Activated T-helper 2 cell treated with anti-CD3 and anti-CD28 coated beads, Interferon-gamma antibody, Interleukin-2, Interleukin-4, amounts not matched to agents 10 μg/mL and 5 μg/mL and 100 μg/mL, durations not matched to agents 14 hours and 24 hours and 36 hours (primary cell): ENCODE measurements around the gene SPG11. TPM values are rescaled to one million over a fixed set of nuclear protein-coding genes. Genes with fewer than 3 reads are reported as not detected.
"Not testable (repeated sequence)": the region's sequence is repeated elsewhere in the genome, so short reads cannot be mapped to it uniquely, and the experiment has no call there.

Experiments
- DNase-seq: peaks from one replicate; pipeline ENCODE4 v3.0.0; 2021; ENCODE audit warnings: low spot score
- H3K27ac Mint-ChIP-seq: one replicate; pipeline ENCODE4 v1.8.0; 2021; ENCODE audit warnings: mixed read lengths
- H3K27me3 Mint-ChIP-seq: one replicate; pipeline ENCODE4 v1.8.0; 2021; ENCODE audit warnings: low read depth, mixed read lengths
- H3K36me3 Mint-ChIP-seq: one replicate; pipeline ENCODE4 v1.8.0; 2021; ENCODE audit warnings: low read depth, mixed read lengths
- H3K4me1 Mint-ChIP-seq: one replicate; pipeline ENCODE4 v1.8.0; 2021; ENCODE audit warnings: low read depth, mixed read lengths
- H3K4me3 Mint-ChIP-seq: one replicate; pipeline ENCODE4 v1.8.0; 2021; ENCODE audit warnings: low read depth, mild to moderate bottlenecking, moderate library complexity, mixed read lengths
- H3K9me3 Mint-ChIP-seq: one replicate; pipeline ENCODE4 v1.8.0; 2021; ENCODE audit warnings: mixed read lengths
- intact Hi-C: fragments of 100-400 bp; cut with micrococcal nuclease; formaldehyde crosslinking; loops from one replicate; pipeline ENCODE4 v1.15.1; 2023
- total RNA-seq: library from RNA; stranded (reverse); gene quantifications from 2 replicates; pipeline ENCODE4 v1.2.3, GENCODE V29; 2022

The SPG11 gene
- total RNA-seq, 1 donor from 2014 or later: 75.8 TPM

- no peaks in the 10 kb centered on the region for H3K9me3 Mint-ChIP-seq
- peaks cover 41% of the 10 kb centered on the region for H3K4me1 Mint-ChIP-seq
- H3K36me3 Mint-ChIP-seq: peaks cover 61% of the 10 kb centered on the region
- no peaks in the 10 kb centered on the region for H3K27me3 Mint-ChIP-seq
- H3K27ac Mint-ChIP-seq: peak within 1 kb of the TSS; percentile 99
- intact Hi-C loops: loop anchor here (1.0 to 10.0 kb wide), 7 partner anchors 9 to 712 kb away; partner anchors contain the start of genes B2M, CTDSPL2, GOLM2 and MFAP1
- peak within 1 kb of the TSS; percentile 98 for H3K4me3 Mint-ChIP-seq
- peak; percentile 96 for DNase-seq
Measured at GRCh38 chr15:44536962-44537734, 126.3 kb downstream of the SPG11 start, which contains the start of gene EIF3J. Gene EIF3J (plus strand): TSS chr15:44537147. CDS start chr15:44537195, 48 bp downstream.

GRCh38 chr15:44536302-44536961 is 127.0 kb downstream of the SPG11 start:
- Mint-ChIP-seq H3K9me3 (no peaks in the 10 kb centered on the region), H3K36me3 (peaks cover 54% of the 10 kb centered on the region), H3K4me1 (peaks cover 34% of the 10 kb centered on the region), H3K27me3 (no peaks in the 10 kb centered on the region), H3K27ac (peak overlapping the region; percentile 87), H3K4me3 (peak overlapping the region; percentile 98)
- DNase-seq: no peak
- intact Hi-C loops: loop anchor here (1.0 to 10.0 kb wide), 5 partner anchors 36 to 712 kb away; partner anchors contain the start of genes B2M, GOLM2, MFAP1 and PATL2

- DNase-seq: peak; percentile 28
- Mint-ChIP-seq H3K9me3 (no peaks in the 10 kb centered on the region), H3K4me1 (peaks cover 27% of the 10 kb centered on the region), H3K27ac (peak overlapping the region; percentile 87), H3K4me3 (peak overlapping the region; percentile 98), H3K27me3 (no peaks in the 10 kb centered on the region), H3K36me3 (peaks cover 49% of the 10 kb centered on the region)
- intact Hi-C loops: loop anchor here (1.0 to 10.0 kb wide), 5 partner anchors 35 to 711 kb away; partner anchors contain the start of genes B2M, GOLM2, MFAP1 and PATL2
Measured at GRCh38 chr15:44535523-44536301, 127.8 kb downstream of the SPG11 start.

- H3K27me3 Mint-ChIP-seq: no peaks in the 10 kb centered on the region
- H3K9me3 Mint-ChIP-seq: no peaks in the 10 kb centered on the region
- peaks cover 44% of the 10 kb centered on the region for H3K36me3 Mint-ChIP-seq
- intact Hi-C loops: loop anchor here (5.0 to 10.0 kb wide), 4 partner anchors 177 to 710 kb away; partner anchors contain the start of genes B2M, GOLM2, MFAP1 and PATL2
- H3K4me3 Mint-ChIP-seq: peak overlapping the region; percentile 72
- no peak for DNase-seq
- peaks cover 21% of the 10 kb centered on the region for H3K4me1 Mint-ChIP-seq
- H3K27ac Mint-ChIP-seq: peak overlapping the region; percentile 70
Measured at GRCh38 chr15:44535092-44535491, 128.4 kb downstream of the SPG11 start.

- no peaks in the 10 kb centered on the region for H3K9me3 Mint-ChIP-seq
- peaks cover 22% of the 10 kb centered on the region for H3K36me3 Mint-ChIP-seq
- intact Hi-C loops: loop anchor here (10.0 kb wide), 1 partner anchor 708 kb away; the partner anchor contains the start of genes MFAP1 and WDR76
- no peaks in the 10 kb centered on the region for H3K27me3 Mint-ChIP-seq
- H3K27ac Mint-ChIP-seq: peak overlapping the region; percentile 30
- no peak overlapping the region for H3K4me3 Mint-ChIP-seq
- no peak for DNase-seq
- peaks cover 10% of the 10 kb centered on the region for H3K4me1 Mint-ChIP-seq
Measured at GRCh38 chr15:44532689-44533088, 130.8 kb downstream of the SPG11 start.

- intact Hi-C loops: loop anchor here (10.0 kb wide), 1 partner anchor 707 kb away; the partner anchor contains the start of genes MFAP1 and WDR76
- H3K9me3 Mint-ChIP-seq, H3K4me3 Mint-ChIP-seq, DNase-seq, H3K27me3 Mint-ChIP-seq, H3K27ac Mint-ChIP-seq: not testable (repeated sequence)
- Mint-ChIP-seq H3K36me3 (peaks cover 24% of the 10 kb centered on the region), H3K4me1 (peaks cover 10% of the 10 kb centered on the region)
Measured at GRCh38 chr15:44532275-44532674, 131.2 kb downstream of the SPG11 start.

GRCh38 chr15:44530653-44531052 is 132.8 kb downstream of the SPG11 start:
- H3K27ac Mint-ChIP-seq: peak overlapping the region; percentile 27
- H3K36me3 Mint-ChIP-seq: peaks cover 27% of the 10 kb centered on the region
- no peak overlapping the region for H3K4me3 Mint-ChIP-seq
- DNase-seq: no peak
- no peaks in the 10 kb centered on the region for H3K9me3 Mint-ChIP-seq
- H3K4me1 Mint-ChIP-seq: peaks cover 6% of the 10 kb centered on the region
- H3K27me3 Mint-ChIP-seq: no peaks in the 10 kb centered on the region
- intact Hi-C loops: loop anchor here (10.0 kb wide), 1 partner anchor 706 kb away; the partner anchor contains the start of genes MFAP1 and WDR76

GRCh38 chr15:44529864-44530604 is 133.4 kb downstream of the SPG11 start:
- no peaks in the 10 kb centered on the region for H3K9me3 Mint-ChIP-seq
- H3K27ac Mint-ChIP-seq: no peak overlapping the region
- peaks cover 3% of the 10 kb centered on the region for H3K4me1 Mint-ChIP-seq
- no peak for DNase-seq
- no peaks in the 10 kb centered on the region for H3K27me3 Mint-ChIP-seq
- no peak overlapping the region for H3K4me3 Mint-ChIP-seq
- H3K36me3 Mint-ChIP-seq: peaks cover 28% of the 10 kb centered on the region
- intact Hi-C loops: loop anchor here (10.0 kb wide), 1 partner anchor 705 kb away; the partner anchor contains the start of genes MFAP1 and WDR76

GRCh38 chr15:44527241-44527640 is 136.2 kb downstream of the SPG11 start:
- Mint-ChIP-seq H3K27ac (no peak overlapping the region), H3K4me3 (no peak overlapping the region), H3K4me1 (no peaks in the 10 kb centered on the region), H3K9me3 (no peaks in the 10 kb centered on the region), H3K36me3 (peaks cover 39% of the 10 kb centered on the region), H3K27me3 (no peaks in the 10 kb centered on the region)
- intact Hi-C loops: no loop called here
- no peak for DNase-seq

- Mint-ChIP-seq H3K4me3 (no peak overlapping the region), H3K27ac (no peak overlapping the region), H3K36me3 (peaks cover 49% of the 10 kb centered on the region), H3K27me3 (no peaks in the 10 kb centered on the region), H3K9me3 (no peaks in the 10 kb centered on the region), H3K4me1 (no peaks in the 10 kb centered on the region)
- DNase-seq: no peak
- intact Hi-C loops: no loop called here
Measured at GRCh38 chr15:44525018-44525417, 138.4 kb downstream of the SPG11 start.

GRCh38 chr15:44519537-44519936 is 143.9 kb downstream of the SPG11 start:
- DNase-seq: no peak
- Mint-ChIP-seq H3K27me3 (no peaks in the 10 kb centered on the region), H3K4me1 (peaks cover 2% of the 10 kb centered on the region), H3K27ac (no peak overlapping the region), H3K36me3 (peaks cover 54% of the 10 kb centered on the region), H3K4me3 (no peak overlapping the region), H3K9me3 (no peaks in the 10 kb centered on the region)
- intact Hi-C loops: no loop called here
